Activated gamma-delta T cell (primary cell): ENCODE results near the gene PRM2.
"Not testable (repeated sequence)": the region's sequence is repeated elsewhere in the genome, so short reads cannot be mapped to it uniquely, and the experiment has no call there.

Source experiments
- DNase-seq: peaks from one replicate; lab custom pipeline; 2025; lab: John Stamatoyannopoulos, UW

The PRM2 gene

GRCh38 chr16:11289696-11290095, 13.4 kb upstream of the PRM2 start:
- not testable (repeated sequence) for DNase-seq

- DNase-seq: no peak
These were observed 12.9 kb upstream of the PRM2 start for GRCh38 chr16:11289202-11289601.

GRCh38 chr16:11285842-11286241, 9.6 kb upstream of the PRM2 start:
- no peak for DNase-seq

- no peak for DNase-seq
These were observed 7.6 kb upstream of the PRM2 start for GRCh38 chr16:11283820-11284248.

- DNase-seq: no peak
These were observed 4.6 kb upstream of the PRM2 start, which contains the start of gene PRM1 for GRCh38 chr16:11280616-11281522. PRM1 (minus strand) TSS chr16:11281330; CDS start chr16:11281238, 92 bp downstream.

- no peak for DNase-seq
These were observed 2.7 kb upstream of the PRM2 start for GRCh38 chr16:11278681-11279628.

GRCh38 chr16:11277607-11278337, 1.5 kb upstream of the PRM2 start:
- no peak for DNase-seq

- DNase-seq: no peak
These were observed 765 bp upstream of the PRM2 start for GRCh38 chr16:11276896-11277593.

GRCh38 chr16:11274964-11275363, 1.3 kb downstream of the PRM2 start:
- DNase-seq: no peak

GRCh38 chr16:11273721-11274324, 2.5 kb downstream of the PRM2 start:
- DNase-seq: no peak

GRCh38 chr16:11272921-11273720, 3.2 kb downstream of the PRM2 start, which contains the start of gene PRM3:
PRM3 (minus strand) TSS chr16:11273629; CDS start chr16:11273595, 34 bp downstream.
- DNase-seq: no peak

- DNase-seq: no peak
These were observed 3.8 kb downstream of the PRM2 start for GRCh38 chr16:11272484-11272883.

GRCh38 chr16:11271610-11272009, 4.7 kb downstream of the PRM2 start:
- no peak for DNase-seq

GRCh38 chr16:11270602-11271162, 5.6 kb downstream of the PRM2 start:
- no peak for DNase-seq

- no peak for DNase-seq
These were observed 7.3 kb downstream of the PRM2 start, which contains the start of gene TNP2 for GRCh38 chr16:11268921-11269375. TNP2 (minus strand) TSS chr16:11269325; CDS start chr16:11269262, 63 bp downstream.

GRCh38 chr16:11265124-11265523, 11.2 kb downstream of the PRM2 start:
- DNase-seq: no peak

GRCh38 chr16:11264155-11264832, 12.0 kb downstream of the PRM2 start:
- no peak for DNase-seq

- DNase-seq: no peak
These were observed 12.5 kb downstream of the PRM2 start for GRCh38 chr16:11263737-11264136.

GRCh38 chr16:11262915-11263314, 13.4 kb downstream of the PRM2 start:
- no peak for DNase-seq
